ENCODE measurements around the gene CALHM3. TPM values are rescaled to one million over a fixed set of nuclear protein-coding genes. Genes with fewer than 3 reads are reported as not detected.
A peak's percentile ranks its signal among the peaks of the same experiment; 100 is the strongest.
"Not testable (repeated sequence)": the region's sequence is repeated elsewhere in the genome, so short reads cannot be mapped to it uniquely, and the experiment has no call there.

The CALHM3 gene
- total RNA-seq, 3 donors from 2014 or later (not counting 1 experiment from before 2014, with no cell fraction given), result not detected

DNA sequence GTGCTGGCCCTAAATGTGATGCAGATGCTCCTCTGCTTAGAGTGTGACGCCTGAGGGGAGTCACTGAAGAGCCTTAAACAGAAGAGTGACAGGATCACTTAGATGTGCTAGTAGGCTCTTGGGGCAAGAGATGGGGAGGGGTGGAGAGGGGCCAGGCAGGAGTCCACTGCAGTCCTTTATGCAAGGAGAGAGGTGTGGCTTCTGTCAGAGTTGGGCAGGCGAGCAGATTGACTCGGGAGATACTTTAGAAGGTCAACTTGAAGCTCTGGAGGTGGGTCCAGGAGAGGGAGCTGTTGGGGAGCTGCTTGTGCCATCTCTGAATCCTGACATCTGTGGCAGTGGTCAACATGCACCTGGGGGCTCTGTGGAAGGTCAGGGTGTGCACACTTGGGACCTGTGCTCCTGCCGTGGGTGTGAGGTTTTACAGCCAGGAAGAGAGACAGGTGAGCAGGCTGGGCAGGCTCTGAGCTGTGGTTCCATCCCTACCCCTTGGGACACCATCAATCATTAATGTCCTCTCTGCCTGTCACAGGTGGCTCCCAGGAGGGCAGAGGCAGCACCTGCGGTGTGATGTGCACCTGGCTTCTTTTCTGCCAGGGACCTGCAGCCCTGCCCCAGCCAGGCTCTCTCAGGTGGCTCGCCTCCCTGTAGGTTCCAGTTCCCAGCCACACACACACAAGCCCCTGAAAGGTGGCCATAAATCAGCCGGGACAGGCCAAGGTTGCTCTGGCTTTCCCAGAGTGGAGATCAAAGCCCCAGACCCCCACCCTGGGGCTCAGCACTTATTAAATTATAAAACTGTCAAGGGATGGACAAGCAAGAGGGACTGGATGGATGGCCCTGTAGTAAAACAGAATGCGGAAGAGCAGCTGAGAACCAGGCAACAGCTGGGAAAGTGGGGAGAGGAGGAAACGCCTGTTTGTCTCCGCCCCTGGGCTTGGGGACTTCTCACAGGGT is 28.5 kb upstream of the CALHM3 start:
- no peak overlapping the region for H3K4me3 ChIP-seq (ENCODE audit: low read length)
- peaks cover 4% of the 10 kb centered on the region for H3K27me3 ChIP-seq (ENCODE audit: control insufficient read depth, insufficient read depth, low read length)
- no peak overlapping the region for H3K27ac ChIP-seq (ENCODE audit: low read length)
- H3K27ac Mint-ChIP-seq, result no peak overlapping the region
- H3K4me3 Mint-ChIP-seq, result no peak overlapping the region
- H3K27me3 Mint-ChIP-seq (ENCODE audit: low read depth in 2 of 2), result peaks cover 10 to 20% of the 10 kb centered on the region in 2 donors
- DNase-seq (no peak), ATAC-seq (no peak)
- H3K9me3 ChIP-seq (ENCODE audit: control insufficient read depth, insufficient read depth, low read length), result no peaks in the 10 kb centered on the region
- intact Hi-C loops (cut with micrococcal nuclease), result no loop called here
- TF ChIP-seq CTCF (IDR thresholded peaks at IDR 0.05), result no peak
- H3K9me3 Mint-ChIP-seq, result no peaks in the 10 kb centered on the region
- no peaks in the 10 kb centered on the region for H3K36me3 Mint-ChIP-seq
- H3K4me1 ChIP-seq (ENCODE audit: control insufficient read depth, insufficient read depth, low read length), result peaks cover 19% of the 10 kb centered on the region
- WGBS (ENCODE audit: insufficient coverage), result 72% methylated on average over 9 of the region's 10 CpGs
- peaks cover 7 to 18% of the 10 kb centered on the region in 2 donors for H3K4me1 Mint-ChIP-seq
- no peaks in the 10 kb centered on the region for H3K36me3 ChIP-seq (ENCODE audit: control insufficient read depth, insufficient read depth, low read length)

DNA sequence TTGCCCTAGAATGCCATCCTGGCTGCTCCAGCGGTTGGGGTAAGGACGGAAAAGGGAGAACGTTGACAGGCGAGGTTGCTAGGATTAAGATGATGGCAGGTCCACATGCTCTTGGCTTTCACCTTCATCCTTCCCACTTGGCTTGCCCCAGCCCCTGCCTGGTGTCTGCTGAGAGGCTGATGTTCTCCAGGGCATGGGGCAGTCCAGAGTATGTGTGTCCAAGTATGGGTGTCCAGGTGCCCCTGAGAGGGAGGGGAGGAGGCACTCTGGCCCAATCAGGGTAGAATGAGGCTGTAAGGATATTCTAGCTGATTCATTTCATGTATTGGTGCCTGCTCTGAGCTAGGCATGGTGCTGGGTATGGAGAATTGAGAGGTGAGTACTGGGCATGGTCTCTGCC is 27.0 kb upstream of the CALHM3 start:
- Histone ChIP-seq H3K9me3 (ENCODE audit: control insufficient read depth, insufficient read depth, low read length) (no peaks in the 10 kb centered on the region), H3K36me3 (ENCODE audit: control insufficient read depth, insufficient read depth, low read length) (no peaks in the 10 kb centered on the region), H3K27ac (ENCODE audit: low read length) (no peak overlapping the region), H3K4me1 (ENCODE audit: control insufficient read depth, insufficient read depth, low read length) (peaks cover 19% of the 10 kb centered on the region), H3K4me3 (ENCODE audit: low read length) (no peak overlapping the region), H3K27me3 (ENCODE audit: control insufficient read depth, insufficient read depth, low read length) (peaks cover 4% of the 10 kb centered on the region)
- peaks cover 16 to 23% of the 10 kb centered on the region in 2 donors for H3K27me3 Mint-ChIP-seq (ENCODE audit: low read depth in 2 of 2)
- H3K27ac Mint-ChIP-seq, result no peak overlapping the region
- H3K4me3 Mint-ChIP-seq, result no peak overlapping the region
- DNase-seq, result no peak
- peaks cover 7 to 21% of the 10 kb centered on the region in 2 donors for H3K4me1 Mint-ChIP-seq
- TF ChIP-seq CTCF (IDR thresholded peaks at IDR 0.05), result no peak
- no peaks in the 10 kb centered on the region for H3K36me3 Mint-ChIP-seq
- no peak for ATAC-seq
- WGBS (ENCODE audit: insufficient coverage), result 98% methylated on average over 4 of the region's 4 CpGs
- H3K9me3 Mint-ChIP-seq, result no peaks in the 10 kb centered on the region
- intact Hi-C loops (cut with micrococcal nuclease), result no loop called here

- peak overlapping the region; percentile 2 to 76 for H3K27ac Mint-ChIP-seq
- no peaks in the 10 kb centered on the region for H3K36me3 Mint-ChIP-seq
- peaks cover 4% of the 10 kb centered on the region for H3K27me3 ChIP-seq (ENCODE audit: control insufficient read depth, insufficient read depth, low read length)
- H3K4me1 ChIP-seq (ENCODE audit: control insufficient read depth, insufficient read depth, low read length), result peaks cover 25% of the 10 kb centered on the region
- intact Hi-C loops (cut with micrococcal nuclease), result no loop called here
- ATAC-seq (peak; percentile 52 to 88 (median 83)), DNase-seq (peak in 1 of 2 donors; percentile 69)
- no peak for TF ChIP-seq CTCF (IDR thresholded peaks at IDR 0.05)
- H3K4me3 Mint-ChIP-seq, result peak overlapping the region; percentile 4
- no peaks in the 10 kb centered on the region for H3K36me3 ChIP-seq (ENCODE audit: control insufficient read depth, insufficient read depth, low read length)
- H3K27ac ChIP-seq (ENCODE audit: low read length), result no peak overlapping the region
- no peaks in the 10 kb centered on the region for H3K9me3 ChIP-seq (ENCODE audit: control insufficient read depth, insufficient read depth, low read length)
- H3K27me3 Mint-ChIP-seq (ENCODE audit: low read depth in 2 of 2), result peaks cover 30 to 36% of the 10 kb centered on the region in 2 donors
- no peak overlapping the region for H3K4me3 ChIP-seq (ENCODE audit: low read length)
- 15% methylated on average over 6 of the region's 10 CpGs for WGBS (ENCODE audit: insufficient coverage)
- H3K9me3 Mint-ChIP-seq, result no peaks in the 10 kb centered on the region
- peaks cover 13 to 27% of the 10 kb centered on the region in 2 donors for H3K4me1 Mint-ChIP-seq
Measured at GRCh38 chr10:103504181-103504783, 25.2 kb upstream of the CALHM3 start.

DNA sequence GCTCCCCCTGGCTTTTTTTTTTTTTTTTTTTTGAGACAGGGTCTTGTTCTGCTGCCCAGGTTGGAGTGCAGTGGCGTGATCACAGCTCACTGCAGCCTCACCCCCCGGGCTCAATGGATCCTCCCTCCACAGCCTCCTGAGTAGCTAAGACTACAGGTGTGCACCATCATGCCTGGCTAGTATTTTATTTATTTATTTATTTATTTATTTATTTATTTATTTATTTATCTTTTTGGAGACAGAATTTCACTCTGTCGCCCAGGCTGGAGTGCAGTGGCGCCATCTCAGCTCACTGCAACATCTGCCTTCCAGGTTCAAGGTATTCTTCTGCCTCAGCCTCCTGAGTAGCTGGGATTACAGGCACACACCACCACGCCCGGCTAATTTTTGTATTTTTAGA is 24.7 kb upstream of the CALHM3 start:
- intact Hi-C loops (cut with micrococcal nuclease), result not testable (repeated sequence)
- peaks cover 30 to 37% of the 10 kb centered on the region in 2 donors for H3K27me3 Mint-ChIP-seq (ENCODE audit: low read depth in 2 of 2)

More for the DNA sequence above, 24.7 kb upstream of the CALHM3 start:
- H3K4me3 ChIP-seq (ENCODE audit: low read length); ATAC-seq; H3K27me3 ChIP-seq (ENCODE audit: control insufficient read depth, insufficient read depth, low read length); H3K4me3 Mint-ChIP-seq; H3K27ac ChIP-seq (ENCODE audit: low read length); H3K36me3 ChIP-seq (ENCODE audit: control insufficient read depth, insufficient read depth, low read length); H3K36me3 Mint-ChIP-seq; DNase-seq; H3K9me3 Mint-ChIP-seq; H3K9me3 ChIP-seq (ENCODE audit: control insufficient read depth, insufficient read depth, low read length): not testable (repeated sequence)
- Mint-ChIP-seq H3K4me1 (peaks cover 13 to 27% of the 10 kb centered on the region in 2 donors), H3K27ac (peak overlapping the region; percentile 2 to 76)
- 83% methylated on average over 6 of the region's 6 CpGs for WGBS (ENCODE audit: insufficient coverage)
- peaks cover 25% of the 10 kb centered on the region for H3K4me1 ChIP-seq (ENCODE audit: control insufficient read depth, insufficient read depth, low read length)

Data from natural killer cell (primary cell).